Subcutaneous adipose tissue (tissue), 4 donors: ENCODE measurements around the gene ACKR3. TPM values are rescaled to one million over a fixed set of nuclear protein-coding genes. Genes with fewer than 3 reads are reported as not detected.

Experiments used
- CTCF ChIP-seq: fragments of 450-650 bp; IDR thresholded peaks from one replicate; pipeline ENCODE4 v1.5.1; 2016; ENCODE audit warnings: low read depth, mild to moderate bottlenecking, control low read depth, antibody characterized with exemption, moderate library complexity
- total RNA-seq, 4 donors: library from RNA; depleted of rRNA; stranded (reverse); fragments of >200 nt; gene quantifications; one replicate each; pipeline ENCODE4 v1.1.0, GENCODE V29; 2016

The ACKR3 gene
- total RNA-seq, 4 donors from 2014 or later, result 26.3 to 84.9 (median 38.6) TPM

GRCh38 chr2:236600158-236600557 is 30.5 kb downstream of the ACKR3 start:
- TF ChIP-seq CTCF, result no peak

DNA sequence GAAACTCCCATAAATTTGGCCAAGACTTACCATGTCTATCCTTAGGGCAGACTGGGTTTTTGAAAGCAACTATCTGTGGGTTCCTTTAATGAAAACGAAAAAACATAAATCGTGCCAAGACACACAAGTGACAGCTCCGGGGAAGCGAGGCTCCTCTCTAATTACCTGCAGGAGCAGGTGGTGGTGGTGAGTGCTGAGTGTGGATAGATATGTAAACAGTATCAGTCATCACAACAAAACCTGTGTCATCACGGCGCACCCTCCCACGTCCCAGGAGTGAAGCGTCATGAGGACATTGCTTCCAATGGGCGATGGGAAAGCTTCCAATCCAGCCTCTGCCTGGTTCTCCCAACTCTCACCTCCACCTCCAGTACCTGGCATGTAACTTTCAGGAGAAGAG is 31.3 kb downstream of the ACKR3 start:
- no peak for TF ChIP-seq CTCF

DNA sequence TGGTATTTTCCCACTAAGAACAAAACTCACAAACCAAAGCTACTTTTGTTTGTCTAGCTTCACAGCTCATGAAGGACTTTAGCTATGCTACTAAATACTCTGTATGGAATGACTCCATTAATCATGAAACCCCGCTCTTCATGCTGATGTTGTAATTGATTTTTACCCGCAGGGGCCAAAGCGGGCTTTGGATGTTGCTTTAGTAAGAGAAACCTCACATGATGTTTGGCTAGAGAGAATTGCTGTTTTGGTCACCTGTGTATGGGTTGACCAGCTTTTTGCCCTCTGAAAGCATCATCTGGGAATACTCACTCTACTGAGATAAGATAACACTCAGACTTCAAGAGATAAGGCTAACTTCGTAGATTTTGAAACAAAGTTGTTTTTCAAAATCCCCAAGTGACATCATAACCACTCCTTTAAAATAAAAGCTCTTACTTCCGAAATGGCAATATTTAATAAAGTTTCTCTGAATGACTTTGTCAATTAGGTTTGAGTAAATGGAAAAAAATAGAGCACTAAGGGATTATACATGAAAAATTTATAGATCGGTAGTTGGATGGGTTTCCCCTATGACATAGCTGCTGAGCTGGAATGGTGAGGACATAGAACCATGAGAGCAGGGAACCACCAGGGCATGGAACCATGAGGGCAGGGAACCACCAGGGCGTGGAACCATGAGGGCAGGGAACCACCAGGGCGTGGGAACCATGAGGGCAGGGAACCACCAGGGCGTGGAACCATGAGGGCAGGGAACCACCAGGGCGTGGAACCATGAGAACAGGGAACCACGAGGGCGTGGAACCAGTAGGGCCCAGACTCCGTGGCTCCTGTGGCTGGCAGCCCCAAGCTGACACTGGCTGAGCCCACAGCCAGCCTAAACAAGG is 31.9 kb downstream of the ACKR3 start:
- no peak for TF ChIP-seq CTCF

GRCh38 chr2:236602678-236603077 is 33.1 kb downstream of the ACKR3 start:
- TF ChIP-seq CTCF, result no peak

- no peak for TF ChIP-seq CTCF
Observed at GRCh38 chr2:236603361-236604015, 33.9 kb downstream of the ACKR3 start.

DNA sequence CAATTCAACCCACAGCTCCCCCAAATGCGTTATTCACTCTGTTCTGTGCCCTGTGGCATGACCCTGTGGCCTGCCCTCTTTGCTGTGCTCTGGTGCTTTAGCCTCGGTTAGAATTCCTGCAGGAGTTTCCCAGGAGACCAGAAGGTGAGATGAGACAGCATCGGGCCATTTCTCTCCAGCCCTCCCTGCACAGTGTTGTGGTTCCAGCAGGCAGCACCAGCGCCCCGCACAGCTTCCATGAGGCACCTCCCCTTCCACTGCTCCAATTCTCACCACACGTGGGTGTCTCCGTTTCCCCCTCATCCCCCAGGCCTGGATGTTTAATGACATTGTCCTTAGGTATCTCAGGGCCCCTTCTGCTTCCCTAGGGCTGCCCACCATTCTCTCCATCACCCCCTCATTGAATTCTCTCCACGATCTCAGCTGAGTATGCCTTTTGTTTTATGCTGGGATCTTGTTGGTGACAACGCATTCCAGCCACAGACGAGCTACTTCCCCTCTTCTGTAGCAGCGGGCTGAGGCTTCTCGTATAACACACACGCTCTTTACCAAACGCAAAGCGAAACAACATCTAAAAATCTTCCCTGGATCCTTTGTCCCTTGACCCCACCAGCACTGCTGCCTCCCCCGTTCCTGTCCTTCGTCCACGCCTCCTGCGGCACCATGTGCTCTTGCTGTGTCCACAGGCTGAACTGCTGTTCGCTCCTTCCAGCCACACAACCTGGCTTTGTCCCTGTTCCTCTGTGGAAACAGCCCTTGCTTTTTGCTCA is 35.1 kb downstream of the ACKR3 start:
- no peak for TF ChIP-seq CTCF

- no peak for TF ChIP-seq CTCF
Observed at GRCh38 chr2:236605345-236605734, 35.7 kb downstream of the ACKR3 start.
